Stomach (tissue), 9 donors: ENCODE measurements around the gene IFFO2. TPM values are rescaled to one million over a fixed set of nuclear protein-coding genes. Genes with fewer than 3 reads are reported as not detected.

Experiments
- DNase-seq, 2 donors: peaks; one replicate each; pipeline versions ENCODE4 v3.0.0 to v3.0.0-alpha.2; 2013 to 2019
- H3K27ac ChIP-seq, 5 donors: fragments of 200-600 bp in 4 of 5; sonication (generic) in 4 of 5; one replicate each; pipeline ENCODE4 v1.5.1; 2013 to 2019; ENCODE audit warnings: mild to moderate bottlenecking in 1 of 5, moderate library complexity in 1 of 5
- H3K27me3 ChIP-seq, 3 donors: fragments of 200-600 bp; sonication (generic); one replicate each; pipeline ENCODE4 v1.5.1; 2017 to 2019; ENCODE audit warnings: mixed run types in 1 of 3
- H3K36me3 ChIP-seq, 4 donors: fragments of 200-600 bp; sonication (generic); 1 replicate in 3 of 4; 2 replicates in 1 of 4; pipeline ENCODE4 v1.5.1; 2016 to 2019
- H3K4me1 ChIP-seq, 4 donors: fragments of 200-600 bp; sonication (generic); one replicate each; pipeline ENCODE4 v1.5.1; 2016 to 2019
- H3K4me3 ChIP-seq, 4 donors: fragments of 200-600 bp; sonication (generic) in 3 of 4; one replicate each; pipeline ENCODE4 v1.5.1; 2016 to 2019; ENCODE audit warnings: mild to moderate bottlenecking in 1 of 4
- H3K9me3 ChIP-seq, 4 donors: fragments of 200-600 bp; sonication (generic); one replicate each; pipeline ENCODE4 v1.5.1; 2016 to 2019
- CTCF ChIP-seq, 7 experiments: fragments of 450-650 bp in 4 of 7; fragments of 200-600 bp in 3 of 7; sonication (generic) in 3 of 7; IDR thresholded peaks; one replicate each; pipeline ENCODE4 v1.5.1; 2016 to 2019; ENCODE audit warnings: antibody characterized with exemption in 7 of 7, control low read depth in 2 of 7, mild to moderate bottlenecking in 1 of 7
- EP300 ChIP-seq: sonication (generic); formaldehyde crosslinking; IDR thresholded peaks from one replicate; pipeline ENCODE4 v1.6.1; 2017; ENCODE audit warnings: antibody characterized with exemption
- POLR2A ChIP-seq, 4 donors: fragments of 450-650 bp; IDR thresholded peaks; one replicate each; pipeline ENCODE4 v1.6.1; 2016; ENCODE audit warnings: antibody characterized with exemption in 4 of 4, control low read depth in 2 of 4, mild to moderate bottlenecking in 1 of 4, moderate library complexity in 1 of 4
- POLR2AphosphoS5 ChIP-seq, 3 donors: sonication (generic); formaldehyde crosslinking; IDR thresholded peaks; one replicate each; pipeline ENCODE4 v1.6.1; 2016; ENCODE audit warnings: antibody characterized with exemption in 3 of 3
- WGBS, 5 donors: extraction: QIAGEN DNeasy Blood & Tissue Kit in 3 of 5; methylation state at CpG; one replicate each; pipeline versions ENCODE4 v1.1.5 to v1.1.7; 2013 to 2018; 5-methylcytosine and 5-hydroxymethylcytosine counted together
- intact Hi-C: fragments of 100-400 bp; cut with DNase I; formaldehyde crosslinking; loops from one replicate; pipeline ENCODE4 v1.15.1; 2023; ENCODE audit warnings: low total_unique reads
- polyA plus RNA-seq, 3 donors: library from polyadenylated mRNA; stranded (reverse); fragments of 200-250 nt; gene quantifications; one replicate each; pipeline ENCODE4 v1.2.3, GENCODE V29; 2013
- total RNA-seq, 5 donors: library from RNA; depleted of rRNA; stranded (reverse); fragments of >200 nt; gene quantifications; one replicate each; pipeline versions ENCODE4 v1.1.0 to v1.2.3, GENCODE V29; 2014 to 2016
- donor health status: healthy with polysubstance abuse.
- donor health status: Bipolar disorder and iron deficiency.
- donor health status: healthy.

IFFO2 gene
- total and polyA plus RNA-seq, 8 donors: 0.58 to 47.8 (median 4.5) TPM

- no peak for DNase-seq
- H3K27ac ChIP-seq: no peak overlapping the region
- H3K4me3 ChIP-seq: no peak overlapping the region
- intact Hi-C loops: no loop called here
- TF ChIP-seq EP300 (no peak), POLR2A (IDR thresholded peaks at IDR 0.05) (no peak), CTCF (IDR thresholded peaks at IDR 0.05) (no peak), POLR2AphosphoS5 (IDR thresholded peaks at IDR 0.05) (no peak)
- peaks cover 0 to 62% (median 30%) of the 10 kb centered on the region in 4 donors for H3K36me3 ChIP-seq
- no peaks in the 10 kb centered on the region for H3K9me3 ChIP-seq
- peaks cover 0 to 6% (median under 1%) of the 10 kb centered on the region in 4 donors for H3K4me1 ChIP-seq
- WGBS, 5 donors: 89 to 95% (median 93%) methylated on average over 8 to 17 of the region's 17 CpGs
- no peaks in the 10 kb centered on the region for H3K27me3 ChIP-seq
Measured at GRCh38 chr1:18885311-18886002, 71.0 kb downstream of the IFFO2 start.

GRCh38 chr1:18884727-18885126, 71.7 kb downstream of the IFFO2 start:
- H3K36me3 ChIP-seq: peaks cover 0 to 62% (median 31%) of the 10 kb centered on the region in 4 donors
- no peaks in the 10 kb centered on the region for H3K4me1 ChIP-seq
- intact Hi-C loops: no loop called here
- DNase-seq: no peak
- no peak overlapping the region for H3K4me3 ChIP-seq
- H3K9me3 ChIP-seq: no peaks in the 10 kb centered on the region
- no peaks in the 10 kb centered on the region for H3K27me3 ChIP-seq
- H3K27ac ChIP-seq: no peak overlapping the region
- TF ChIP-seq CTCF (IDR thresholded peaks at IDR 0.05) (no peak), POLR2A (IDR thresholded peaks at IDR 0.05) (no peak), POLR2AphosphoS5 (IDR thresholded peaks at IDR 0.05) (no peak), EP300 (no peak)
- 81 to 91% (median 83%) methylated on average over 6 of the region's 6 CpGs for WGBS, 5 donors

- intact Hi-C loops: no loop called here
- no peaks in the 10 kb centered on the region for H3K9me3 ChIP-seq
- no peak overlapping the region for H3K27ac ChIP-seq
- no peaks in the 10 kb centered on the region for H3K4me1 ChIP-seq
- H3K4me3 ChIP-seq: no peak overlapping the region
- peaks cover 0 to 62% (median 31%) of the 10 kb centered on the region in 4 donors for H3K36me3 ChIP-seq
- TF ChIP-seq POLR2A (IDR thresholded peaks at IDR 0.05): no peak
- no peak for TF ChIP-seq CTCF (IDR thresholded peaks at IDR 0.05)
- no peak for TF ChIP-seq EP300
- TF ChIP-seq POLR2AphosphoS5 (IDR thresholded peaks at IDR 0.05): no peak
- H3K27me3 ChIP-seq: no peaks in the 10 kb centered on the region
- no peak for DNase-seq
- 51 to 61% (median 57%) methylated on average over 4 of the region's 4 CpGs for WGBS, 5 donors
Measured at GRCh38 chr1:18884419-18884717, 72.1 kb downstream of the IFFO2 start.

- intact Hi-C loops: no loop called here
- DNase-seq: peak; percentile 78 to 86
- Histone ChIP-seq H3K4me3 (no peak overlapping the region), H3K9me3 (no peaks in the 10 kb centered on the region), H3K4me1 (no peaks in the 10 kb centered on the region), H3K36me3 (peaks cover 0 to 59% (median 31%) of the 10 kb centered on the region in 4 donors), H3K27ac (no peak overlapping the region), H3K27me3 (no peaks in the 10 kb centered on the region)
- TF ChIP-seq CTCF (IDR thresholded peaks at IDR 0.05): peak in 5 of 7 experiments; percentile 83 to 96 (median 86)
- no peak for TF ChIP-seq POLR2A (IDR thresholded peaks at IDR 0.05)
- WGBS, 5 donors: 49 to 55% (median 52%) methylated on average over 14 of the region's 14 CpGs
Measured at GRCh38 chr1:18883636-18884418, 72.6 kb downstream of the IFFO2 start.
